ENCODE measurements around the gene PLSCR4. TPM values are rescaled to one million over a fixed set of nuclear protein-coding genes. Genes with fewer than 3 reads are reported as not detected.

The PLSCR4 gene
- total RNA-seq, 1 experiment from 2014 or later: 7.8 TPM

- no peak for DNase-seq (ENCODE audit: low read depth in 1 of 2, low spot score in 2 of 2)
- H3K27ac ChIP-seq: no peak overlapping the region
- H3K9me3 ChIP-seq (replicated peaks): no peaks in the 10 kb centered on the region
- H3K27me3 ChIP-seq (replicated peaks): no peaks in the 10 kb centered on the region
- H3K4me3 ChIP-seq: no peak overlapping the region
- no peaks in the 10 kb centered on the region for H3K36me3 ChIP-seq
- no peaks in the 10 kb centered on the region for H3K4me1 ChIP-seq (replicated peaks)
Measured at GRCh38 chr3:146196789-146197188, 54.1 kb downstream of the PLSCR4 start.

- Histone ChIP-seq H3K27me3 (replicated peaks) (no peaks in the 10 kb centered on the region), H3K4me3 (no peak overlapping the region), H3K27ac (no peak overlapping the region), H3K9me3 (replicated peaks) (no peaks in the 10 kb centered on the region), H3K4me1 (replicated peaks) (no peaks in the 10 kb centered on the region), H3K36me3 (no peaks in the 10 kb centered on the region)
- DNase-seq (ENCODE audit: low read depth in 1 of 2, low spot score in 2 of 2): no peak
Measured at GRCh38 chr3:146195605-146196004, 55.3 kb downstream of the PLSCR4 start.

DNA sequence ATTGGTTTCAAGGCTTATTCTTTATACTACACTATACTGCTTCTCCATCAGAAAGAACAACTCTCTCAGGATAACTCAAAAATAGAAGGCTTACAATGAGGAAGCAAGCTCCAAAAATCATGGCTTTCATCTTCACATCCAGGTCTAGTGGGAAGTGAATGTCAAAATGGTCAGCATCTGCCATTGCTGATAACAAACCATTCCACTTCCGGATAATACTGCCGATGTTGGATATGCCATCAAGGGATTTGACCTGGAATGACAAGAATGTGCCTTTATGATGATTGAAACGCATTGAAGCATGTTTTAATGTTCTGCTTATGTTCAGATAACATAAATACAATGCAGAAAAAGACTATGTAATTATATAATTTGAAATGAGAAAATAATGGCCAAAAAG lies 55.9 kb downstream of the PLSCR4 start:
- Histone ChIP-seq H3K27ac (no peak overlapping the region), H3K4me3 (no peak overlapping the region), H3K4me1 (replicated peaks) (no peaks in the 10 kb centered on the region), H3K27me3 (replicated peaks) (no peaks in the 10 kb centered on the region), H3K36me3 (no peaks in the 10 kb centered on the region), H3K9me3 (replicated peaks) (no peaks in the 10 kb centered on the region)
- no peak for DNase-seq (ENCODE audit: low read depth in 1 of 2, low spot score in 2 of 2)

DNA sequence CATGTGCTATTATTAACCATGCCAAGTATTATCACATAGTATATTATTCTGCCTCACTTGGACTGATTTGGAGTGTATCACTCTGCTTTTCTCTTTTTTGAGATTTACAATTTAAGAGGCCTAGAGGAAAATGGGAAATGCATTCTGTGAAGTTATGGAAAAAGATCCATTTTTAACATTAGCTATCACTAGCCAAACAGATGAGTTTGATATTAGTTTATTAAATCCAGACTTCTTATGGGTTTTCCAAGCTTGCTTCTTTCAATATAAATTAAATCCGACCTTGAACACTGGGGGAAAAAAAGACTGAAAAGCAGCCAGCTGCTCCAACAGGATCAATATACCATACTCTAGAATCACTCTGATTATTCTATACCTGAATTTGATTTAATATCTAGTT lies 59.9 kb downstream of the PLSCR4 start:
- Histone ChIP-seq H3K4me3 (no peak overlapping the region), H3K27ac (no peak overlapping the region), H3K36me3 (no peaks in the 10 kb centered on the region), H3K4me1 (replicated peaks) (no peaks in the 10 kb centered on the region), H3K27me3 (replicated peaks) (no peaks in the 10 kb centered on the region), H3K9me3 (replicated peaks) (no peaks in the 10 kb centered on the region)
- no peak for DNase-seq (ENCODE audit: low read depth in 1 of 2, low spot score in 2 of 2)

- no peaks in the 10 kb centered on the region for H3K36me3 ChIP-seq
- no peaks in the 10 kb centered on the region for H3K4me1 ChIP-seq (replicated peaks)
- no peaks in the 10 kb centered on the region for H3K27me3 ChIP-seq (replicated peaks)
- no peak overlapping the region for H3K27ac ChIP-seq
- no peaks in the 10 kb centered on the region for H3K9me3 ChIP-seq (replicated peaks)
- peak in 1 of 2 experiments; percentile 38 for DNase-seq (ENCODE audit: low read depth in 1 of 2, low spot score in 2 of 2)
- H3K4me3 ChIP-seq: no peak overlapping the region
Measured at GRCh38 chr3:146189519-146190173, 61.3 kb downstream of the PLSCR4 start.

DNA sequence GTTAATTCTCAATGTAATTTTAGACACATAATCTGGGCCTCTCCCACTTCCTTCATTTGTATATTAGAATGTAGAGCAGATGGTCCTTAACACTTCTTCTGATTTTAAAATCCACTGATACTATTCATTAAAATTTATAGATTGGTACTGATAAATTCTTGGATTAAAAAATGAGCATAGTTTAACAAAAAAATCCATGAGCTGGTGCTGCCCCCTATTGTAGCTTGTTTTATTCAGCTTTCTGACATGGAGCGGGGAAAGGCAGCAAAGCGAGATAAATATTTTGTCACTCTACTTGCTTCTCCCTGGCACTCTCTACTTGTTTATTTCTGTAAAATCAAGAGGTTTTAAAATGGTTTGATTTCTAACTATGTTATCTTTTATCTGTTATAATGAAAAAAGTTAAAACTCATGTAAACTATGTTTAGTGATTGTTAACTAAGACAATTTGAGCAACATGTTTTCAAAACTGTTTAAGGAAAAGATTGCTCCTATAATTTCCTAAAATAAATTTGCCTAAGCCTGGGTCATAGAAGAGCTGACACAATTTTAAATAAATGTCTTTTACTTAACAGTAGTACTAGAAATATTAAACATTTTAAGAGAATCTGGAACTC lies 63.5 kb downstream of the PLSCR4 start:
- Histone ChIP-seq H3K4me1 (replicated peaks) (no peaks in the 10 kb centered on the region), H3K36me3 (no peaks in the 10 kb centered on the region), H3K4me3 (no peak overlapping the region), H3K27ac (no peak overlapping the region), H3K27me3 (replicated peaks) (no peaks in the 10 kb centered on the region), H3K9me3 (replicated peaks) (no peaks in the 10 kb centered on the region)
- peak in 1 of 2 experiments; percentile 42 for DNase-seq (ENCODE audit: low read depth in 1 of 2, low spot score in 2 of 2)

- Histone ChIP-seq H3K4me3 (no peak overlapping the region), H3K4me1 (replicated peaks) (no peaks in the 10 kb centered on the region), H3K27me3 (replicated peaks) (no peaks in the 10 kb centered on the region), H3K36me3 (no peaks in the 10 kb centered on the region), H3K27ac (no peak overlapping the region), H3K9me3 (replicated peaks) (no peaks in the 10 kb centered on the region)
- no peak for DNase-seq (ENCODE audit: low read depth in 1 of 2, low spot score in 2 of 2)
Measured at GRCh38 chr3:146184241-146185015, 66.5 kb downstream of the PLSCR4 start.

GRCh38 chr3:146181216-146181615 lies 69.7 kb downstream of the PLSCR4 start:
- no peak overlapping the region for H3K27ac ChIP-seq
- DNase-seq (ENCODE audit: low read depth in 1 of 2, low spot score in 2 of 2): no peak
- no peaks in the 10 kb centered on the region for H3K9me3 ChIP-seq (replicated peaks)
- H3K4me1 ChIP-seq (replicated peaks): no peaks in the 10 kb centered on the region
- no peak overlapping the region for H3K4me3 ChIP-seq
- no peaks in the 10 kb centered on the region for H3K36me3 ChIP-seq
- no peaks in the 10 kb centered on the region for H3K27me3 ChIP-seq (replicated peaks)

GRCh38 chr3:146180376-146180775 lies 70.5 kb downstream of the PLSCR4 start:
- H3K9me3 ChIP-seq (replicated peaks): no peaks in the 10 kb centered on the region
- DNase-seq (ENCODE audit: low read depth in 1 of 2, low spot score in 2 of 2): no peak

GRCh38 chr3:146178006-146178689 lies 72.8 kb downstream of the PLSCR4 start:
- H3K27ac ChIP-seq: no peak overlapping the region
- H3K36me3 ChIP-seq: no peaks in the 10 kb centered on the region
- no peak overlapping the region for H3K4me3 ChIP-seq
- no peak for DNase-seq (ENCODE audit: low read depth in 1 of 2, low spot score in 2 of 2)
- no peaks in the 10 kb centered on the region for H3K4me1 ChIP-seq (replicated peaks)
- H3K9me3 ChIP-seq (replicated peaks): no peaks in the 10 kb centered on the region
- H3K27me3 ChIP-seq (replicated peaks): no peaks in the 10 kb centered on the region

More at GRCh38 chr3:146180376-146180775, 70.5 kb downstream of the PLSCR4 start:
- Histone ChIP-seq H3K27ac (no peak overlapping the region), H3K36me3 (no peaks in the 10 kb centered on the region), H3K27me3 (replicated peaks) (no peaks in the 10 kb centered on the region), H3K4me3 (no peak overlapping the region), H3K4me1 (replicated peaks) (no peaks in the 10 kb centered on the region)

DNA sequence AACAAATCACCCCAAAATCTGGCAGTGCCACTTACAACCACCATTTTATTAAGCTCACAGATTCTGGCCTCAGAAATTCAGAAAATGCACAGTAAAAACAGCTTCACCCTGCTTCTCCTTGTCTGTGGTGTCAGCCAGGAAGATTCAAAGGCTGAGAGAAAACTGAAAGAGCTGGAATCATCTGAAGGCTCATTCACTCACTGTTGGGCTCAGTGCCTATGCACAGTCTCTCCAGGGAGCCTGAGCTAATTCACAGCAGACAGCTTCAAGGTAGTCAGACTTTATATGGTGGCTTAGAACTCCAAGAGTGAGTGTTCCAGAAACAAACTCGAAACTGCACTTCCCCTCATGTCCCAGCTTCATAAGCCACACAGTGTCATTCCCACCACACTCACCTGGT lies 73.4 kb downstream of the PLSCR4 start:
- Histone ChIP-seq H3K4me3 (no peak overlapping the region), H3K27me3 (replicated peaks) (no peaks in the 10 kb centered on the region), H3K27ac (no peak overlapping the region), H3K4me1 (replicated peaks) (no peaks in the 10 kb centered on the region), H3K36me3 (no peaks in the 10 kb centered on the region), H3K9me3 (replicated peaks) (no peaks in the 10 kb centered on the region)
- no peak for DNase-seq (ENCODE audit: low read depth in 1 of 2, low spot score in 2 of 2)

DNA sequence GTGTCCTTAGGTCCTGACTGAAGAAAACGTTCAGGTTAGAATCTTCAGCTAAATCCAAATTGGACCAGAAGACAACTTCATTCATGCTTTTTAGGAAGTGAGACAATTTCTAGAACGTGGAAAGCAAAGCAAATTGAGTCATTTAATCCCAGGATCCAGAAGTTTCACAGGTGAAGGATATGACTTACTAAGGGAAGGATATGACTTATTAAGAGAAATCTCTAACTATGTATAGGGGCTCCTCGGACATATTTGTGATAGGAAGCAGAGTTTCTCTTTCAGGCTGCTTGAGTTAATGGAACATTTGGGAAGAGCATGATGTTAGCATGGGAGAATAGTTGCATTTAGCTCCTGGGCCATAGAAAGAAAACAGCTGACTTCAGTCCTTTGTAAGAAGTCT lies 73.8 kb downstream of the PLSCR4 start:
- Histone ChIP-seq H3K4me3 (no peak overlapping the region), H3K36me3 (no peaks in the 10 kb centered on the region), H3K9me3 (replicated peaks) (no peaks in the 10 kb centered on the region), H3K4me1 (replicated peaks) (no peaks in the 10 kb centered on the region), H3K27me3 (replicated peaks) (no peaks in the 10 kb centered on the region), H3K27ac (no peak overlapping the region)
- DNase-seq (ENCODE audit: low read depth in 1 of 2, low spot score in 2 of 2): no peak

DNA sequence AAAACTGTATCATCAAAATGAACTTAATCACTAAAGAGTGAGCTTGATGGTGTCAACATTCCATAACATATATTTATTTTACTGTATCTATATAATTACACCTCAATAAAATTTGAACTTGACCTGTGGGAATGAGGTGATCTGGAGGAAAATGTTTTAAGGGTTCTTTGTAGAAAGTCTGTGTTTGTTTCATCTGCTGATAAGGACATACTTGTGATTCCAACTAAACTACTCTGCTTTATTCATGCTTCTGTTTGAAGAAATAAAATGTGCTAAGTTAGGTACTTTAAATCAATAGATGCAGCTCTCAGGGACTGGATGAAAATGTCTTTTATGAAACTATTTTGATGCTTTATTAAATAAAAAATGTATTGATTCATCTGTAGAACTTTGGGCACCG lies 78.3 kb downstream of the PLSCR4 start:
- Histone ChIP-seq H3K27ac (no peak overlapping the region), H3K4me1 (replicated peaks) (no peaks in the 10 kb centered on the region; the same call in 1 of the 2 replicates), H3K9me3 (replicated peaks) (no peaks in the 10 kb centered on the region), H3K4me3 (no peak overlapping the region), H3K27me3 (replicated peaks) (no peaks in the 10 kb centered on the region), H3K36me3 (no peaks in the 10 kb centered on the region)
- DNase-seq (ENCODE audit: low read depth in 1 of 2, low spot score in 2 of 2): no peak

GRCh38 chr3:146170591-146170990 lies 80.3 kb downstream of the PLSCR4 start:
- no peaks in the 10 kb centered on the region for H3K27me3 ChIP-seq (replicated peaks)
- H3K4me3 ChIP-seq: no peak overlapping the region
- H3K36me3 ChIP-seq: no peaks in the 10 kb centered on the region
- H3K4me1 ChIP-seq (replicated peaks): peaks cover 20% of the 10 kb centered on the region
- no peak for DNase-seq (ENCODE audit: low read depth in 1 of 2, low spot score in 2 of 2)
- no peaks in the 10 kb centered on the region for H3K9me3 ChIP-seq (replicated peaks)
- no peak overlapping the region for H3K27ac ChIP-seq
